ENCODE results near the gene ABLIM2. TPM values are rescaled to one million over a fixed set of nuclear protein-coding genes. Genes with fewer than 3 reads are reported as not detected.

The ABLIM2 gene
- total RNA-seq, 3 donors from 2014 or later: 0.26 to 0.54 (median 0.30) TPM

DNA sequence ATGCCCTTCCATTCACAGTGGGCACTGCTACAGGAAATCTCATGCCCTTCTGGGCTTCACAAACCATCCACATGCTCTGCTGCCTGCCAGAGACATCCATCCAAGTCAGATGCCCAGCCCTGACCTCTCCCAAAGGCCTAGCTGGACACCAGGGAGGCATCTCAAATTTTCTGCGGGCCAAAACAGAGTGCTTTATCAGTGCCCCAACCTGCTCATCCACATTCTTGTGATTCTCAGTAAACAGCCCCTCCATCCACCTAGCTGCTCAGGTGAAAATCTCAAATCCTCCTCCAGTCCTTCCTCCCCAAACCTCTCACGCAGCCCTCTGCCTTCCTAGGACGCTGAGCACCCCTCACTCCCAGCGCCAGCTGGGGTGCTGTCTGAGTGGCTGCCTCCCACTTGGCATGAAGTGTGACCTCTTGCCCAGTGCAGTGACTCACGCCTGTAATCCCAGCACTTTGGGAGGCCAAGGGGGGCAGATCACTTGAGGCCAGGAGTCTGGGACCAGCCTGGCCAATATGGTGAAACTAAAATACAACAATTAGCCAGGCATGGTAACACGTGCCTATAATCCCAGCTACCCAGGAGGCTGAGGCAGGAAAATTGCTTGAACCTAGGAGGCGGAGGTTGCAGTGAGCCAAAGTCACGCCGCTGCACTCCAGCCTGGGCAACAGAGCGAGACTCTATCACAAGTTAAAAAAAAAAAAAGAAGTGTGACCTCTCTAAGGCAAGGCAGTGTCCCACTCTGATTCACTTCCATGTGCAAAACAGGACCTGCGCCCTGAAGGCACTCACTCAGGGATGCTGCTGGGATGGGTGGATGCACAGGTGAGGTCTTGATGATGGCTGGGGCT lies 217.3 kb downstream of the ABLIM2 start:
- ATAC-seq (no peak), DNase-seq (no peak)
- peaks cover 7% of the 10 kb centered on the region for H3K27me3 Mint-ChIP-seq (ENCODE audit: low read depth)
- H3K9me3 Mint-ChIP-seq: no peaks in the 10 kb centered on the region
- H3K36me3 Mint-ChIP-seq (ENCODE audit: insufficient read depth): no peaks in the 10 kb centered on the region
- H3K4me1 Mint-ChIP-seq (ENCODE audit: low read depth): peaks cover 21% of the 10 kb centered on the region
- H3K4me3 Mint-ChIP-seq: peak overlapping the region; percentile 50

GRCh38 chr4:7939377-7940108 lies 219.1 kb downstream of the ABLIM2 start, which contains the start of gene AFAP1:
Gene AFAP1 (minus strand): TSS chr4:7939861. CDS start chr4:7872078, 67,783 bp downstream.
- Mint-ChIP-seq H3K36me3 (ENCODE audit: insufficient read depth) (no peaks in the 10 kb centered on the region), H3K27me3 (ENCODE audit: low read depth) (peaks cover 3% of the 10 kb centered on the region), H3K4me3 (peak within 1 kb of the TSS; percentile 68), H3K9me3 (no peaks in the 10 kb centered on the region), H3K4me1 (ENCODE audit: low read depth) (peaks cover 25% of the 10 kb centered on the region)
- peak; percentile 94 to 97 for ATAC-seq
- peak; percentile 85 for DNase-seq

GRCh38 chr4:7938609-7939376 lies 219.8 kb downstream of the ABLIM2 start:
- Mint-ChIP-seq H3K27me3 (ENCODE audit: low read depth) (no peaks in the 10 kb centered on the region), H3K4me3 (peak overlapping the region; percentile 84), H3K4me1 (ENCODE audit: low read depth) (peaks cover 26% of the 10 kb centered on the region), H3K9me3 (no peaks in the 10 kb centered on the region), H3K36me3 (ENCODE audit: insufficient read depth) (no peaks in the 10 kb centered on the region)
- ATAC-seq (peak in 1 of 2 donors; percentile 1), DNase-seq (peak; percentile 12)

GRCh38 chr4:7938266-7938608 lies 220.4 kb downstream of the ABLIM2 start:
- no peak for DNase-seq
- H3K27me3 Mint-ChIP-seq (ENCODE audit: low read depth): no peaks in the 10 kb centered on the region
- peaks cover 26% of the 10 kb centered on the region for H3K4me1 Mint-ChIP-seq (ENCODE audit: low read depth)
- H3K9me3 Mint-ChIP-seq: no peaks in the 10 kb centered on the region
- no peak for ATAC-seq
- H3K36me3 Mint-ChIP-seq (ENCODE audit: insufficient read depth): no peaks in the 10 kb centered on the region
- peak overlapping the region; percentile 84 for H3K4me3 Mint-ChIP-seq

- no peak overlapping the region for H3K4me3 Mint-ChIP-seq
- H3K27me3 Mint-ChIP-seq (ENCODE audit: low read depth): no peaks in the 10 kb centered on the region
- no peaks in the 10 kb centered on the region for H3K36me3 Mint-ChIP-seq (ENCODE audit: insufficient read depth)
- peaks cover 26% of the 10 kb centered on the region for H3K4me1 Mint-ChIP-seq (ENCODE audit: low read depth)
- DNase-seq: no peak
- no peaks in the 10 kb centered on the region for H3K9me3 Mint-ChIP-seq
- no peak for ATAC-seq
Measured at GRCh38 chr4:7937006-7937405, 221.6 kb downstream of the ABLIM2 start.

- peaks cover 23% of the 10 kb centered on the region for H3K4me1 Mint-ChIP-seq (ENCODE audit: low read depth)
- ATAC-seq: no peak
Measured at GRCh38 chr4:7933651-7934510, 224.7 kb downstream of the ABLIM2 start.

DNA sequence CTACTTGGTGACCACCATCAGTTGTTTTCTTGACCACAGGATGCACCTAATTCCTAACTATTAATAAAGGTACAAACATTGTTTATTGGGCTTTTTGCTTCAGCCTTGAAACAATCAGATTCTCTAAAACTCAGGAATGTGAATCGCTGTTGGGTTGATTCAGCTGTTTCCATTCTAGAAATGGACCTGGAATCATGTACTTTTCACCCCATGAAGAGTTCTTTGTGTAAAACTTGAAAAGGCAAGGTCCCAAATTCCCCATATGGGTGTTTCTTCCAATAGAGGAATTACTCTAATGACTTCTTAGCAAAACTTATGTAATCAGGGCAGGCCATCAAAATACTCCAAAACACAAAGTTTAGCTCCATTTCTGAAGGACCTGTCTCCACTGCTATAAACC lies 226.3 kb downstream of the ABLIM2 start:
- Mint-ChIP-seq H3K27me3 (ENCODE audit: low read depth) (peaks cover 2% of the 10 kb centered on the region), H3K9me3 (no peaks in the 10 kb centered on the region), H3K4me1 (ENCODE audit: low read depth) (peaks cover 14% of the 10 kb centered on the region), H3K36me3 (ENCODE audit: insufficient read depth) (no peaks in the 10 kb centered on the region), H3K4me3 (no peak overlapping the region)
- DNase-seq (no peak), ATAC-seq (no peak)

More at GRCh38 chr4:7933651-7934510, 224.7 kb downstream of the ABLIM2 start:
- Mint-ChIP-seq H3K9me3 (no peaks in the 10 kb centered on the region), H3K27me3 (ENCODE audit: low read depth) (peaks cover 2% of the 10 kb centered on the region), H3K4me3 (no peak overlapping the region), H3K36me3 (ENCODE audit: insufficient read depth) (no peaks in the 10 kb centered on the region)
- no peak for DNase-seq

- peaks cover 2% of the 10 kb centered on the region for H3K27me3 Mint-ChIP-seq (ENCODE audit: low read depth)
- peaks cover 5% of the 10 kb centered on the region for H3K36me3 Mint-ChIP-seq (ENCODE audit: insufficient read depth)
- DNase-seq (no peak), ATAC-seq (no peak)
- peaks cover 6% of the 10 kb centered on the region for H3K4me1 Mint-ChIP-seq (ENCODE audit: low read depth)
- no peak overlapping the region for H3K4me3 Mint-ChIP-seq
- peaks cover 8% of the 10 kb centered on the region for H3K9me3 Mint-ChIP-seq
Measured at GRCh38 chr4:7929118-7929951, 229.3 kb downstream of the ABLIM2 start.

DNA sequence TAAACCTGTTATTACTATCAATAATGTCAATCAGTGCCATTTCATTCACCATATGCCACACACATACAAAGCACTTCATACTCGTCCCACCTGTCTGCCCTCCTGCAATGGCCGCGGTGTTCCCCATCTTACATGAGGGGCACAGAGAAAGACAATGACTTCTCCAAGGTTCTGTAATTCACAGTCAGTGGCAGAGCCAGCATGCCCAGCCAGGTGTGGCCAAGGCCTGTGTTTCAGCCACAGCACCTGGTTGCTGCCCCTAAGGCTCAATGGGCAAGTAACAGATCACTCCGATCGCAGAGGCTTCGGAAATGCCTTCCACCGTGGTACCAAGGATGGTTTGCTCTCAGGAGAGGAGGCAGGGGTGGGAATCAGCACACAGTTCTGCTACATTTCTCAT lies 229.9 kb downstream of the ABLIM2 start:
- H3K9me3 Mint-ChIP-seq: peaks cover 8% of the 10 kb centered on the region
- peaks cover 2% of the 10 kb centered on the region for H3K27me3 Mint-ChIP-seq (ENCODE audit: low read depth)
- ATAC-seq (no peak), DNase-seq (no peak)
- H3K36me3 Mint-ChIP-seq (ENCODE audit: insufficient read depth): peaks cover 5% of the 10 kb centered on the region
- H3K4me3 Mint-ChIP-seq: no peak overlapping the region
- H3K4me1 Mint-ChIP-seq (ENCODE audit: low read depth): peaks cover 5% of the 10 kb centered on the region

DNA sequence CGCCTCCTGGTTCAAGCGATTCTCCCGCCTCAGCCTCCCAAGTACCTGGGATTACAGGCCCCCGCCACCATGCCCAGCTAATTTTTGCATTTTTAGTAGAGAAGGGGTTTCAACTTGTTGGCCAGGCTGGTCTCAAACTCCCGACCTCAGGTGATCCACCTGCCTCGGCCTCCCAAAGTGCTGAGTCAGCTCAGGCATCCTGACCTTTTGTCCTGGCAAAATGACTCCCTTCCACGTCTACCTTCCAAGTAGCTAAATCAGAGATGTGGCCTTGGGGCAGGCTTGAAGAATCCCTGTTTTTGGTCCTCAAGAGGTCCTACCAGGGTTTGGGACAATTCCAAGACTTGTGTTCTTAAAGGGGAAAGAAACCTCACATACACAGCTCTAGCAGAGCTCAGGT lies 231.8 kb downstream of the ABLIM2 start:
- H3K27me3 Mint-ChIP-seq (ENCODE audit: low read depth): peaks cover 2% of the 10 kb centered on the region
- no peak for DNase-seq
- no peak overlapping the region for H3K4me3 Mint-ChIP-seq
- peaks cover 5% of the 10 kb centered on the region for H3K4me1 Mint-ChIP-seq (ENCODE audit: low read depth)
- ATAC-seq: no peak
- H3K36me3 Mint-ChIP-seq (ENCODE audit: insufficient read depth): peaks cover 5% of the 10 kb centered on the region
- peaks cover 8% of the 10 kb centered on the region for H3K9me3 Mint-ChIP-seq

GRCh38 chr4:7924570-7924969 lies 234.0 kb downstream of the ABLIM2 start:
- DNase-seq: no peak
- H3K9me3 Mint-ChIP-seq: peaks cover 8% of the 10 kb centered on the region
- peaks cover 5% of the 10 kb centered on the region for H3K36me3 Mint-ChIP-seq (ENCODE audit: insufficient read depth)
- no peak overlapping the region for H3K4me3 Mint-ChIP-seq
- no peak for ATAC-seq
- H3K4me1 Mint-ChIP-seq (ENCODE audit: low read depth): peaks cover 5% of the 10 kb centered on the region
- H3K27me3 Mint-ChIP-seq (ENCODE audit: low read depth): peaks cover 2% of the 10 kb centered on the region

- ATAC-seq: no peak
- Mint-ChIP-seq H3K4me1 (ENCODE audit: low read depth) (peaks cover 3% of the 10 kb centered on the region), H3K9me3 (peaks cover 8% of the 10 kb centered on the region), H3K36me3 (ENCODE audit: insufficient read depth) (peaks cover 5% of the 10 kb centered on the region), H3K4me3 (no peak overlapping the region), H3K27me3 (ENCODE audit: low read depth) (no peaks in the 10 kb centered on the region)
- DNase-seq: no peak
Measured at GRCh38 chr4:7924163-7924562, 234.4 kb downstream of the ABLIM2 start.

DNA sequence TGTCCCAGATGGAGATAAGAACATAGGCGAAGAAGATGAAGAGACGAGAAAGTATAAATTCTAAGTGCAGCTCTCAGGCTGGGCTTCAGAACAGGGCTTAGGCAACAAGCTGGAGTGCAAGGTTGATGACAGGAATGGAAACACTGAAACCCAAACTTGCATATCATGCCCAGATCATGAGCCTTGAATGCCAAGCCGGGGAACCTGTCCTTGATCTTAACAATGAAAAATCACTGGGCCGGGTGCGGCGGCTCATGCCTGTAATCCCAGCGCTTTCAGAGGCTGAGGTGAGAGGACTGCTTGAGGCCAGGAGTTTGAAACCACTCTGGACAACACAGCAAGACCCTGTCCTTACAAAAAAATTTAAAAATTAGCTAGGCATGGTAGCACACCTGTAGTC lies 236.1 kb downstream of the ABLIM2 start:
- peaks cover 8% of the 10 kb centered on the region for H3K4me1 Mint-ChIP-seq (ENCODE audit: low read depth)
- no peak for ATAC-seq
- no peak for DNase-seq
- no peak overlapping the region for H3K4me3 Mint-ChIP-seq
- H3K27me3 Mint-ChIP-seq (ENCODE audit: low read depth): no peaks in the 10 kb centered on the region
- H3K9me3 Mint-ChIP-seq: peaks cover 8% of the 10 kb centered on the region
- peaks cover 7% of the 10 kb centered on the region for H3K36me3 Mint-ChIP-seq (ENCODE audit: insufficient read depth)
